Ascending aorta (tissue), 2 donors: ENCODE results near the gene MAP3K7CL. TPM values are rescaled to one million over a fixed set of nuclear protein-coding genes. Genes with fewer than 3 reads are reported as not detected.

Source experiments
- DNase-seq, 2 donors: peaks; one replicate each; pipeline ENCODE4 v3.0.0-alpha.2; 2019; ENCODE audit warnings: low spot score in 2 of 2
- H3K27ac ChIP-seq, 2 donors: fragments of 200-600 bp; sonication (generic); one replicate each; pipeline ENCODE4 v1.5.1; 2016 to 2017; ENCODE audit warnings: mild to moderate bottlenecking in 1 of 2
- H3K27me3 ChIP-seq: fragments of 200-600 bp; sonication (generic); one replicate; pipeline ENCODE4 v1.5.1; 2017
- H3K36me3 ChIP-seq, 2 donors: fragments of 200-600 bp; sonication (generic); one replicate each; pipeline ENCODE4 v1.5.1; 2016
- H3K4me1 ChIP-seq, 2 donors: fragments of 200-600 bp; sonication (generic); one replicate each; pipeline ENCODE4 v1.5.1; 2016 to 2017; ENCODE audit warnings: mild to moderate bottlenecking in 1 of 2
- H3K4me3 ChIP-seq, 2 donors: fragments of 200-600 bp; sonication (generic); one replicate each; pipeline ENCODE4 v1.5.1; 2016 to 2017; ENCODE audit warnings: mild to moderate bottlenecking in 1 of 2
- H3K9me3 ChIP-seq, 2 donors: fragments of 200-600 bp; sonication (generic); one replicate each; pipeline ENCODE4 v1.5.1; 2016
- intact Hi-C: fragments of 100-400 bp; cut with DNase I; formaldehyde crosslinking; loops from one replicate; pipeline ENCODE4 v1.15.1; 2023
- total RNA-seq: library from RNA; depleted of rRNA; stranded (reverse); fragments of >200 nt; gene quantifications from one replicate; pipeline ENCODE4 v1.1.0, GENCODE V29; 2016
- TF ChIP-seq, protein P1 (sequence below), 3 experiments: fragments of 200-600 bp in 2 of 3; fragments of 450-650 bp in 1 of 3; sonication (generic) in 2 of 3; IDR thresholded peaks; one replicate each; pipeline ENCODE4 v1.5.1; 2016 to 2019; ENCODE audit warnings: antibody characterized with exemption in 3 of 3, mild to moderate bottlenecking in 1 of 3, moderate library complexity in 1 of 3

Gene MAP3K7CL
- total RNA-seq, 1 donor from 2014 or later: 6.9 TPM

DNA sequence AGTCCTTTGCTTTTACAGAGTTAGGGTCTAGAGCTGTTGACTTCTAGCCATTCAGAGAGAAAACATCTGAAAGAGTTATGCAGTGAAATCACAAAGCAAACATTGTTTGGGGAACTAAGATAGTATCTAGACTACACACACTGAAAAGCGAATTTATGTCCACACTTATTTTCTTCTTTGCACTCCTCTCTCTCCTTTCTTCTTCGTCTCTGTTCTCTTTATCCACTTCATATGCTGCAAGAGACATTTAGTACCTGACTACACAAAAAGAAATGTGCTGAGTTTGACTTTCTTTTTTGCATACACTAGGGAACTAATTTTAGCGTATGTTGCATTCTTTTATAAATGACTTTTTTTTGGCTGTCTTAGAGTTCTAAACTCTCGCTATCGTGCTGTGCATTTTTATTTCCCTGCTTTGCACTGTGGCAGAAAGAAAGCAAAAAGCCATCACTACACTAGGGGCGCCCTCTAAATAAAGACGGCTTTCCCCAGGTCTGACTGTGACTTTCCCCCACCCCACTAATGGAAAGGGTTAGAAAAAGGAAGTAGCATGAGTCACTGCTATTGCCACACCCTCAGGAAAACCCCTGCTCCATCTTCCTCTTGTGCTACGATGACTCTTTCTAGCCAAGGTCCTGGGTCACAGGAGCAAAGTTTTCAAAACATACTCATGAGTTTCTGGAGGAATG lies 65.7 kb downstream of the MAP3K7CL start:
- TF ChIP-seq, protein P1, sequence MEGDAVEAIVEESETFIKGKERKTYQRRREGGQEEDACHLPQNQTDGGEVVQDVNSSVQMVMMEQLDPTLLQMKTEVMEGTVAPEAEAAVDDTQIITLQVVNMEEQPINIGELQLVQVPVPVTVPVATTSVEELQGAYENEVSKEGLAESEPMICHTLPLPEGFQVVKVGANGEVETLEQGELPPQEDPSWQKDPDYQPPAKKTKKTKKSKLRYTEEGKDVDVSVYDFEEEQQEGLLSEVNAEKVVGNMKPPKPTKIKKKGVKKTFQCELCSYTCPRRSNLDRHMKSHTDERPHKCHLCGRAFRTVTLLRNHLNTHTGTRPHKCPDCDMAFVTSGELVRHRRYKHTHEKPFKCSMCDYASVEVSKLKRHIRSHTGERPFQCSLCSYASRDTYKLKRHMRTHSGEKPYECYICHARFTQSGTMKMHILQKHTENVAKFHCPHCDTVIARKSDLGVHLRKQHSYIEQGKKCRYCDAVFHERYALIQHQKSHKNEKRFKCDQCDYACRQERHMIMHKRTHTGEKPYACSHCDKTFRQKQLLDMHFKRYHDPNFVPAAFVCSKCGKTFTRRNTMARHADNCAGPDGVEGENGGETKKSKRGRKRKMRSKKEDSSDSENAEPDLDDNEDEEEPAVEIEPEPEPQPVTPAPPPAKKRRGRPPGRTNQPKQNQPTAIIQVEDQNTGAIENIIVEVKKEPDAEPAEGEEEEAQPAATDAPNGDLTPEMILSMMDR (IDR thresholded peaks at IDR 0.05): peak; percentile 15 to 41 (median 28)
- Histone ChIP-seq H3K27ac (peak overlapping the region; percentile 37 to 65), H3K36me3 (no peaks in the 10 kb centered on the region), H3K9me3 (peaks cover 0 to 11% of the 10 kb centered on the region in 2 donors), H3K4me1 (peaks cover 0 to 12% of the 10 kb centered on the region in 2 donors), H3K27me3 (no peaks in the 10 kb centered on the region), H3K4me3 (peak overlapping the region; percentile 32 to 46)
- intact Hi-C loops: no loop called here
- DNase-seq: peak in 1 of 2 donors; percentile 86

GRCh38 chr21:29196670-29197191 lies 66.3 kb downstream of the MAP3K7CL start:
- no peak for DNase-seq
- Histone ChIP-seq H3K27me3 (no peaks in the 10 kb centered on the region), H3K4me3 (peak overlapping the region; percentile 32 to 46), H3K27ac (peak overlapping the region; percentile 22 to 65), H3K36me3 (no peaks in the 10 kb centered on the region), H3K4me1 (peaks cover 0 to 12% of the 10 kb centered on the region in 2 donors), H3K9me3 (peaks cover 0 to 16% of the 10 kb centered on the region in 2 donors)
- TF ChIP-seq, protein P1 (IDR thresholded peaks at IDR 0.05): no peak
- intact Hi-C loops: no loop called here

DNA sequence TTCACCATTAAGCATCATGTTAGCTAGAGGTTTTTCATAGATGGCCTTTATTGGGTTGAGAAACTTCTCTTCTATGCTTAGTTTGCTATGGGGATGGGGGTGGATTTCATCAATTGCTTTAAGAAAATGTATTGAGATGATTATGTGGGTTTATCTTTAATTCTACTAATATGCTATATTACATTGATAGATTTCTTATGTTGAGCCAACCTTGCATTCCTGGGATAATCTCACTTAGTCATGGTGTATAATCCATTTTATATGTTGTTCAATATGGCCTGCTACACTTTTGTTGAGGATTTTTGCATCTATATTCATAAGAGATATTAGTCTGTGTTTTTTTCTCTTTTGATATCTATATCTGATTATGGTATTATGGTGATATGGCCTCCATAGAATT lies 70.7 kb downstream of the MAP3K7CL start:
- Histone ChIP-seq H3K36me3 (no peaks in the 10 kb centered on the region), H3K4me3 (no peak overlapping the region), H3K27me3 (no peaks in the 10 kb centered on the region), H3K9me3 (peaks cover 0 to 20% of the 10 kb centered on the region in 2 donors), H3K4me1 (no peaks in the 10 kb centered on the region), H3K27ac (no peak overlapping the region)
- TF ChIP-seq, protein P1 (IDR thresholded peaks at IDR 0.05): no peak
- intact Hi-C loops: no loop called here
- no peak for DNase-seq

GRCh38 chr21:29205009-29205408 lies 74.6 kb downstream of the MAP3K7CL start:
- H3K4me3 ChIP-seq: no peak overlapping the region
- peaks cover 0 to 3% of the 10 kb centered on the region in 2 donors for H3K4me1 ChIP-seq
- no peak overlapping the region for H3K27ac ChIP-seq
- H3K9me3 ChIP-seq: peaks cover 0 to 20% of the 10 kb centered on the region in 2 donors
- TF ChIP-seq, protein P1 (IDR thresholded peaks at IDR 0.05): no peak
- intact Hi-C loops: no loop called here
- no peaks in the 10 kb centered on the region for H3K27me3 ChIP-seq
- DNase-seq: no peak
- H3K36me3 ChIP-seq: no peaks in the 10 kb centered on the region

DNA sequence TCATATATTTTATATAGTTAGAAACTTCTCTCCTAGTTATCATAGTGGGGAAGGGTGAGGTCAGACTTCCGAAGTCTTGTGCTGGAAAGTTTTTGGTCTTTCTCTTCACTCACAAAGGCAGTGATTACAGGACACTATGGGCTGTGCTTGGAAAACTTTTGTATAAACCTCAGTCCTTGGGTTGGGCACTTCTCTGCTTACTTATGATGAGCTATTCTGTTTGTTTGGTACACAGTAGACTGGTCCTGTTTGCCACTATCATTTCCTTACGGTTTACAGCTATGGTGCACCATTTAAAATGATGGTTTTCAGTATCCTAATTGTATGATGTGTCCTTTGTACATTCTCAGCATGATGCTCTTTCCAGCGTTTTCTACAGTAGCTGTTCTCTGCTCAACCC lies 75.5 kb downstream of the MAP3K7CL start:
- no peak for DNase-seq
- H3K4me1 ChIP-seq: peaks cover 0 to 3% of the 10 kb centered on the region in 2 donors
- no peaks in the 10 kb centered on the region for H3K27me3 ChIP-seq
- H3K4me3 ChIP-seq: no peak overlapping the region
- H3K9me3 ChIP-seq: peaks cover 0 to 10% of the 10 kb centered on the region in 2 donors
- TF ChIP-seq, protein P1 (IDR thresholded peaks at IDR 0.05): no peak
- intact Hi-C loops: no loop called here
- H3K36me3 ChIP-seq: no peaks in the 10 kb centered on the region
- no peak overlapping the region for H3K27ac ChIP-seq
